ENCODE results near the gene RAB28.

The RAB28 gene

GRCh38 chr4:13484122-13484748 lies at the start of gene RAB28:
Gene RAB28, minus strand, starts transcription at chr4:13484340.
- peak; percentile 91 to 97 for DNase-seq

GRCh38 chr4:13531625-13531998 lies 47.5 kb upstream of the RAB28 start:
- no peak for DNase-seq

- no peak for DNase-seq
These were observed 46.9 kb upstream of the RAB28 start for GRCh38 chr4:13530823-13531624.

DNA sequence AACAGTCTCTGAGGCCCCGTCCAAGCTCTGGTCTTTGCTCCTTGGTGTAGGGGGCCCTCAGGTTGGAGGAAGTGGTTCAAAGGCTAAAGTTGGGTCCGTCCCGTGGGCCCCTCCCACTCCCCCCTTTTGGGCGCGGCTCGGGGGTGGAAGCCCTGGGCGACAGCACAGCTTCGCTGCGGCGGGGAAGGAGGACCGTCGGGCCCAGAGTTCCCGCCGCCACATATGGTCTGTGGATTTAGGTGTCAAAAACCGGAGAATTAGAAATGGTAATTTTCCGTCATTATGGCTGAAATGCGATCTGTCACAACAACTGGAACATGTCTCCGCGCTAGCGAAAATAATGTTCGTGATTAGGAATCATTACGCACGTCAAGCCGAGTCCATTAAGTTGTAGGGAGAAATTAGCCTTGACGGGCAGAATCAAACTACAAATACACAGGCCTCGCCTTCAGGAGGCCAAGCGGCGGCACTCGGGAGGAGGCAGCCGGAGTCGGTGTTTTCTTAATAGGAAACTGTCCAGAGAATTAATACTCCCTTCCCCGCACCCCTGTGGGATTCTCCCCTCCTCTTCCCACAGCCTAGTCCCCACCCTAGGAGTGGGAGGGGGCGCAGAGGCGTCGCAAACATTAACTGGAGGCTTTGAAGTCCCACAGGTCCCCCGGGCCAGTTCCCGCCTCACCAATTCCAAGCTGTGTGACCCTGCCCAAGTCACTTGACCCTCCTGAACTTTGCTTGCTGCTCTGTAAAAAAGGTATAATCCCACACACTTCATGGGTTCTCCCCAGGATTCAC lies 45.2 kb upstream of the RAB28 start:
- no peak for DNase-seq

- no peak for DNase-seq
These were observed 44.6 kb upstream of the RAB28 start for GRCh38 chr4:13528821-13529127.

GRCh38 chr4:13527981-13528820 lies 44.1 kb upstream of the RAB28 start:
- no peak for DNase-seq

DNA sequence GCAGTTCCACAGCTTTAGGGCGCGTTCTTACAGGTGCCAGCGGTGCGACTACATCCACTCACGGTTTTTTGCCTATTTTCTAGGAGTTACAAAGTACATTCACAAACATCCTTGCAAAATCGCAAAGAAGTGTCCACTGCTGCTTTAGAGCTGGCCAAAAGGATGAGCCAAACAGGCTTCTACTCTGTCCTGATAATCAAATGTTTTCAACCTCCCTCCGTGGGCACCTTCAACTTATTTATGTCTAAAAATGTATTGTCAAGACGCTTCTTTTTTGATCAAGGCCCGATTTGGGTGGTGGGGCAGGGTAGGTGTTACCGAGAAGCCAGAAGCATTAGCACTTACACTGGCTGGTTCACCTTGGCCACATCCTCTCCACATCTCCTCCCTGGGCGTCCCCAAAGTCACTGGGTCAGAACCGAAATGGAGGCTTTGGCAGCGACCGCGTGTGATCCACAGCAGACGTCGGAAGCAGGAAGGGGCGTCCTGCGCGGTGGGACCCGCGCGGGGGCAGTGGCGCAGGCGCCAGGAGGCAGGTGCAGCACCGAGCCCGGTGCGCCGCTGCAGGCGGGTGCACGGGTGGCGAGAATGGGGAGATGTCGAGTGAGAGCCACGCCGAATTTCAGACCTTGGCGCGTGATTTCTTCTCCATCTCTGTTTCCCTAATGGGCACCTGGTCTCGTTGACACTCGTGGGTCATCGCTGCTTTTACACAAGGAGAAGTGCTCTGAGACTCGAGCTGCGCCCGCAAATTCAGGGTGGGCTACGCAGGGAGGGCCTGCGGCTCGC lies 43.2 kb upstream of the RAB28 start:
- DNase-seq: no peak

- DNase-seq: no peak
These were observed 42.5 kb upstream of the RAB28 start for GRCh38 chr4:13526658-13527057.

- no peak for DNase-seq
These were observed 41.6 kb upstream of the RAB28 start for GRCh38 chr4:13525606-13526281.

GRCh38 chr4:13524504-13525243 lies 40.5 kb upstream of the RAB28 start:
- DNase-seq: no peak

- no peak for DNase-seq
These were observed 39.7 kb upstream of the RAB28 start for GRCh38 chr4:13523591-13524503.

DNA sequence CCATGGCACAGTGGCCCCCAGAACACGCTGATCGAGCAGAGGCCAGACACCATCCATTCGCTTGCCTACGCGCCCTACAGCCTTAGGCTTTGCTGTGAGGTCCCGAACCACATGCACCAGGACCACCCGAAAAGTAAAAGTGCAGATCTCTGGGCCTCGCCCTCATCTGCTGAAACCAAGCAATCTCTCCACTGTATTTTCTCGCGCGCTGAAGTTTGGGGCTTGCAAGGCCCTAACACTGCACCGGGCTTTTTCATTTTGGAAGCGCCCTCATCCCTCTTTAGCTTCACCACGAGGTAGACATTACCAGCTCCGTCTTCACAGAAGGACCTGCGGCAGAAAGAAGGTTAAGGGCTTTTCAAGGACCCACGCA lies 39.0 kb upstream of the RAB28 start:
- DNase-seq: no peak

DNA sequence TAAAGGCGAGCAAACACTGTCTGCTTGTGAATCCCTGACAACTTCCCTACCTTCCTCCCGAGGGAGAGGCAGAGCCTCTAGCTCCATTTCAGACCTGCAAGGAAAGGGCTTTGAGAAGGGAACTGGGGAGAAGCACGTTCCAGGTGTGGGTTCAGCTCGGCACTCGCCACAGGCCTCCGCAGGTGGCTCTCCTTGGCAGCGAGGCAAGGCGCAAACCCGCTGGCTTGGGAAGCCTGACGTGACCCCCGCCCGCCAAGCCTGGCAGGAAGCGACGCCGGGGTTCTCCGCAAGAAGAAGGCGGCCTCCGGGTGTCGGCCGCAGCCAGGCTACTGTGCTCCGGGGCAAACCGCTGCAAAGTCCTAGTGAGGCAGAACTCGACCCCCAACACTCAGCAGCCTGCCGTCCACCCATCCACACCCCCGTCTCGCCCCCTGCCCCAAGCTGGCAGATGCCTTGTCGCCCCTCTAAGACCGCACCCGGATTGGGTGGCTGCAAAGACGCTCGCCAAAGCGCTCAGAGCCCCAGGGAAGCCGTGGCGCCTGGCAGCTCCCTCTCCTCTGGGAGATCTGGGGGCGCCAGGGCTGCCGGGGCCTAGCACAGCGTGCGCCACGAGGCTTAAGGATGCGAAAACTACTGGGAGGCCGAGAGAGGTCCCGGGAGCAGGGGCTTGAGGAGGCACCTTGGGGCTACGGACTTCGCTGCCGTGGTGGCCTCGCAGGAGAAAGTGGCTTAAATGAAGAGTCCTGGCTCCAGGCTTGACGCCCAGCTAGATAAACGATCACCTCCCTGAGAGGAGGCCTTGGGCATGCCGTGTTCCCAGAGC lies 38.4 kb upstream of the RAB28 start:
- no peak for DNase-seq

DNA sequence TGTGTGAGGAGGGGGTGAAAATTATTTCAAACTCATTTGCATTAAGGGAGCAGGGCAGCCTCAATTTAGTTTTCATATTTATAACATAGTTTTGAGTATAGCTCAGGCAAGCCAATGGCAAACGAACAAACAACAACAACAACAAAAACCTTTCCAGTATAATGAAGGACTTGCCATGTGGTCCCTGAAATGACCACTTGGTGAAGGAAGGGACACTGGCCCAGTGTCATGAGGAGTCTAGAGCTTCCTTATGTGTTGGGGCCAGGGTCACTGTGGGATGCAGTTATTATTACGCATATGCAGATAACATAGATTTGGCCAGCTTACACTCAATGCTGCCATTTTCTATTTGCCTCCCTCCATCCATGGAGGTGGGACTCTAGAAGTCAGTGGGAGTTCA lies 36.9 kb upstream of the RAB28 start:
- DNase-seq: no peak

GRCh38 chr4:13516315-13516860 lies 32.2 kb upstream of the RAB28 start:
- DNase-seq: no peak

- no peak for DNase-seq
These were observed 31.1 kb upstream of the RAB28 start for GRCh38 chr4:13515268-13515667.

DNA sequence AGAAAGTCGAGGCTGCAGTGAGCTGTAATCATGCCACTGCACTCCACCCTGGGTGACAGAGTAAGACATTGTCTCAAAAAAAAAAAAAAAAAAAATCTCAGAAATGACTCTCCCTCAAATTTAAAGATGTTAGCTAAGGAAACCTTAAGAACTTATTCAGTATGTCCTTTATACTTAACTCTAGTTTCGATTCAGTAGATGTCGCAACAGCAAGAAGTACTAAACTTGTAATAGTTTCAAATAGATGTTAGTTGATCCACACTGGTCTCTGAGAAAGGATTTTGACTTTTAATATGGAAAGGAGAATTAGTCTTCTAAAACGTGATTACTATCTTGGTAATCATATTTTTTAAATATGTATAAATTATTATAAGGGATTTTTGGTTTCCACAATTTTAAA lies 30.6 kb upstream of the RAB28 start:
- DNase-seq: no peak

DNA sequence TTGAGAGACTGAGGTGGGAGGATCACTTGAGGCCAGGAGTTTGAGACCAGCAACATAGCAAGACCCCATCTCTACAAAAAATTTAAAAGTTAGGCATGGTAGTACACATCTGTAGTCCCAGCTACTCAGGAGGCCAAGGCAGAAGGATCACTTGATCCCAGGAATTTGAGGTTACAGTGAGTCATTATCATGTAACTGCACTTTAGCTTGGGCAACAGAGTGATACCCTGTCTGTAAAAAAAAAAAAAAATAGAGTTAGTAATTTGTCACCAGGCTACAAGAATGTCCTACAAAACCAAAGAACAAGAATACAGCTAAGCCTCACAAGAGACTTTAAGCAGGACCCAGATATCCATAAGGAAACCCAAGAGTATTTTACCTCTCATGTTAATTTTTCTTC lies 27.0 kb upstream of the RAB28 start:
- DNase-seq: no peak

GRCh38 chr4:13509442-13509841 lies 25.3 kb upstream of the RAB28 start:
- no peak for DNase-seq

Data from NCI-H187 (cell line).